ENCODE measurements around the gene SLC22A3.

GRCh38 chr6:160353950-160354496 lies 5.8 kb downstream of the SLC22A3 start:
- no peak for TF ChIP-seq CTCF (conservative IDR thresholded peaks at IDR 0.05)
- no peak for TF ChIP-seq ZFX (IDR thresholded peaks at IDR 0.05)
